ENCODE results near the gene SLC34A3.

- TF ChIP-seq, protein P1, sequence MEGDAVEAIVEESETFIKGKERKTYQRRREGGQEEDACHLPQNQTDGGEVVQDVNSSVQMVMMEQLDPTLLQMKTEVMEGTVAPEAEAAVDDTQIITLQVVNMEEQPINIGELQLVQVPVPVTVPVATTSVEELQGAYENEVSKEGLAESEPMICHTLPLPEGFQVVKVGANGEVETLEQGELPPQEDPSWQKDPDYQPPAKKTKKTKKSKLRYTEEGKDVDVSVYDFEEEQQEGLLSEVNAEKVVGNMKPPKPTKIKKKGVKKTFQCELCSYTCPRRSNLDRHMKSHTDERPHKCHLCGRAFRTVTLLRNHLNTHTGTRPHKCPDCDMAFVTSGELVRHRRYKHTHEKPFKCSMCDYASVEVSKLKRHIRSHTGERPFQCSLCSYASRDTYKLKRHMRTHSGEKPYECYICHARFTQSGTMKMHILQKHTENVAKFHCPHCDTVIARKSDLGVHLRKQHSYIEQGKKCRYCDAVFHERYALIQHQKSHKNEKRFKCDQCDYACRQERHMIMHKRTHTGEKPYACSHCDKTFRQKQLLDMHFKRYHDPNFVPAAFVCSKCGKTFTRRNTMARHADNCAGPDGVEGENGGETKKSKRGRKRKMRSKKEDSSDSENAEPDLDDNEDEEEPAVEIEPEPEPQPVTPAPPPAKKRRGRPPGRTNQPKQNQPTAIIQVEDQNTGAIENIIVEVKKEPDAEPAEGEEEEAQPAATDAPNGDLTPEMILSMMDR (IDR thresholded peaks at IDR 0.05; ENCODE audit: insufficient read depth, low read depth, low read length), result no peak
- no peak for TF ChIP-seq EZH2 (IDR thresholded peaks at IDR 0.05; ENCODE audit: insufficient read depth, low read length)
These were observed 41.1 kb upstream of the SLC34A3 start for GRCh38 chr9:137189297-137190295.
